ENCODE results near the gene CAPN8. TPM values are rescaled to one million over a fixed set of nuclear protein-coding genes. Genes with fewer than 3 reads are reported as not detected.
A peak's percentile ranks its signal among the peaks of the same experiment; 100 is the strongest.

The CAPN8 gene
- total RNA-seq, 2 experiments from 2014 or later: not detected

GRCh38 chr1:223670458-223671159, 5.1 kb upstream of the CAPN8 start:
- peak; percentile 70 for ATAC-seq
- ChIA-PET CTCF (no interaction called here), POLR2A (no interaction called here)
- H3K4me3 Mint-ChIP-seq: no peak overlapping the region
- peaks cover 12% of the 10 kb centered on the region for H3K9me3 Mint-ChIP-seq (ENCODE audit: low read depth)
- DNase-seq: peak; percentile 47
- H3K4me1 Mint-ChIP-seq: no peaks in the 10 kb centered on the region
- no peaks in the 10 kb centered on the region for H3K27me3 Mint-ChIP-seq
- peaks cover 4% of the 10 kb centered on the region for H3K36me3 Mint-ChIP-seq (ENCODE audit: low read depth)
- H3K27ac Mint-ChIP-seq: no peak overlapping the region
- intact Hi-C loops (cut with DNase I, micrococcal nuclease): no loop called here

- Mint-ChIP-seq H3K4me3 (no peak overlapping the region), H3K36me3 (ENCODE audit: low read depth) (no peaks in the 10 kb centered on the region), H3K27me3 (peaks cover under 1% of the 10 kb centered on the region), H3K27ac (no peak overlapping the region), H3K4me1 (no peaks in the 10 kb centered on the region), H3K9me3 (ENCODE audit: low read depth) (peaks cover 4% of the 10 kb centered on the region)
- no peak for ATAC-seq
- ChIA-PET POLR2A (no interaction called here), CTCF (interaction anchor here (0.7 to 0.8 kb wide), 2 partner anchors 9 to 57 kb away, joined by 3 to 4 read pairs; no protein-coding TSS in a partner anchor)
- no peak for DNase-seq
- intact Hi-C loops (cut with DNase I, micrococcal nuclease): no loop called here
These were observed 3.7 kb upstream of the CAPN8 start for GRCh38 chr1:223669003-223669795.

GRCh38 chr1:223667484-223668182, 2.1 kb upstream of the CAPN8 start:
- no peaks in the 10 kb centered on the region for H3K9me3 Mint-ChIP-seq (ENCODE audit: low read depth)
- ChIA-PET CTCF (interaction anchor here (0.6 to 1.0 kb wide), 3 partner anchors 16 to 139 kb away, joined by 3 read pairs; no protein-coding TSS in a partner anchor), POLR2A (no interaction called here)
- intact Hi-C loops (cut with DNase I, micrococcal nuclease): no loop called here
- H3K4me3 Mint-ChIP-seq: no peak overlapping the region
- no peaks in the 10 kb centered on the region for H3K4me1 Mint-ChIP-seq
- H3K27ac Mint-ChIP-seq: no peak overlapping the region
- H3K36me3 Mint-ChIP-seq (ENCODE audit: low read depth): no peaks in the 10 kb centered on the region
- DNase-seq (no peak), ATAC-seq (no peak)
- H3K27me3 Mint-ChIP-seq: peaks cover 3% of the 10 kb centered on the region

GRCh38 chr1:223664106-223664505, 1.4 kb downstream of the CAPN8 start:
- no peak overlapping the region for H3K4me3 Mint-ChIP-seq
- DNase-seq: no peak
- no peak overlapping the region for H3K27ac Mint-ChIP-seq
- H3K36me3 Mint-ChIP-seq (ENCODE audit: low read depth): no peaks in the 10 kb centered on the region
- intact Hi-C loops (cut with DNase I, micrococcal nuclease): no loop called here
- no peaks in the 10 kb centered on the region for H3K4me1 Mint-ChIP-seq
- H3K27me3 Mint-ChIP-seq: peaks cover 3% of the 10 kb centered on the region
- ATAC-seq: no peak
- no peaks in the 10 kb centered on the region for H3K9me3 Mint-ChIP-seq (ENCODE audit: low read depth)
- ChIA-PET CTCF (interaction anchor here (0.8 to 1.4 kb wide), 2 partner anchors 11 to 17 kb away, joined by 3 read pairs; no protein-coding TSS in a partner anchor), POLR2A (no interaction called here)

GRCh38 chr1:223662943-223663342, 2.6 kb downstream of the CAPN8 start:
- no peak for ATAC-seq
- Mint-ChIP-seq H3K27ac (no peak overlapping the region), H3K36me3 (ENCODE audit: low read depth) (no peaks in the 10 kb centered on the region), H3K9me3 (ENCODE audit: low read depth) (no peaks in the 10 kb centered on the region), H3K4me3 (no peak overlapping the region), H3K27me3 (peaks cover 3% of the 10 kb centered on the region), H3K4me1 (no peaks in the 10 kb centered on the region)
- DNase-seq: no peak
- intact Hi-C loops (cut with DNase I, micrococcal nuclease): no loop called here
- ChIA-PET CTCF (interaction anchor here (1.0 kb wide), 1 partner anchor 31 kb away, joined by 3 read pairs; no protein-coding TSS in a partner anchor), POLR2A (no interaction called here)

GRCh38 chr1:223659711-223660110, 5.8 kb downstream of the CAPN8 start:
- no peaks in the 10 kb centered on the region for H3K36me3 Mint-ChIP-seq (ENCODE audit: low read depth)
- intact Hi-C loops (cut with DNase I, micrococcal nuclease): no loop called here
- H3K9me3 Mint-ChIP-seq (ENCODE audit: low read depth): no peaks in the 10 kb centered on the region
- H3K4me1 Mint-ChIP-seq: no peaks in the 10 kb centered on the region
- ATAC-seq (no peak), DNase-seq (no peak)
- H3K27me3 Mint-ChIP-seq: peaks cover 4% of the 10 kb centered on the region
- ChIA-PET POLR2A (interaction anchor here (0.5 kb wide), 1 partner anchor 139 kb away, joined by 3 read pairs; no protein-coding TSS in a partner anchor), CTCF (interaction anchor here (0.6 to 1.0 kb wide), 3 partner anchors 10 to 482 kb away, joined by 3 to 4 read pairs (median 3); no protein-coding TSS in a partner anchor)
- H3K27ac Mint-ChIP-seq: no peak overlapping the region
- H3K4me3 Mint-ChIP-seq: no peak overlapping the region

- intact Hi-C loops (cut with DNase I, micrococcal nuclease): no loop called here
- peaks cover 2% of the 10 kb centered on the region for H3K4me1 Mint-ChIP-seq
- ChIA-PET CTCF (interaction anchor here (0.7 kb wide), 2 partner anchors 37 to 446 kb away, joined by 3 to 4 read pairs; no protein-coding TSS in a partner anchor), POLR2A (no interaction called here)
- H3K9me3 Mint-ChIP-seq (ENCODE audit: low read depth): no peaks in the 10 kb centered on the region
- ATAC-seq: no peak
- H3K4me3 Mint-ChIP-seq: no peak overlapping the region
- no peak overlapping the region for H3K27ac Mint-ChIP-seq
- H3K27me3 Mint-ChIP-seq: peaks cover 6% of the 10 kb centered on the region
- no peaks in the 10 kb centered on the region for H3K36me3 Mint-ChIP-seq (ENCODE audit: low read depth)
- DNase-seq: no peak
These were observed 7.5 kb downstream of the CAPN8 start for GRCh38 chr1:223657978-223658377.

- intact Hi-C loops (cut with DNase I, micrococcal nuclease): no loop called here
- H3K36me3 Mint-ChIP-seq (ENCODE audit: low read depth): no peaks in the 10 kb centered on the region
- H3K4me3 Mint-ChIP-seq: no peak overlapping the region
- H3K27me3 Mint-ChIP-seq: peaks cover 9% of the 10 kb centered on the region
- ATAC-seq (no peak), DNase-seq (no peak)
- H3K9me3 Mint-ChIP-seq (ENCODE audit: low read depth): no peaks in the 10 kb centered on the region
- peaks cover 5% of the 10 kb centered on the region for H3K4me1 Mint-ChIP-seq
- ChIA-PET CTCF (no interaction called here), POLR2A (no interaction called here)
- H3K27ac Mint-ChIP-seq: no peak overlapping the region
These were observed 11.4 kb downstream of the CAPN8 start for GRCh38 chr1:223654083-223654482.

- ChIA-PET CTCF (no interaction called here), POLR2A (no interaction called here)
- no peak for ATAC-seq
- Mint-ChIP-seq H3K27me3 (peaks cover 9% of the 10 kb centered on the region), H3K27ac (no peak overlapping the region), H3K4me1 (peaks cover 5% of the 10 kb centered on the region), H3K36me3 (ENCODE audit: low read depth) (no peaks in the 10 kb centered on the region), H3K9me3 (ENCODE audit: low read depth) (no peaks in the 10 kb centered on the region), H3K4me3 (no peak overlapping the region)
- intact Hi-C loops (cut with DNase I, micrococcal nuclease): no loop called here
- DNase-seq: no peak
These were observed 12.1 kb downstream of the CAPN8 start for GRCh38 chr1:223653431-223653830.

GRCh38 chr1:223653015-223653414, 12.5 kb downstream of the CAPN8 start:
- Mint-ChIP-seq H3K27ac (no peak overlapping the region), H3K36me3 (ENCODE audit: low read depth) (no peaks in the 10 kb centered on the region), H3K4me3 (no peak overlapping the region), H3K4me1 (peaks cover 5% of the 10 kb centered on the region), H3K27me3 (peaks cover 9% of the 10 kb centered on the region), H3K9me3 (ENCODE audit: low read depth) (no peaks in the 10 kb centered on the region)
- POLR2A ChIA-PET: no interaction called here
- DNase-seq: no peak
- no peak for ATAC-seq
- CTCF ChIA-PET: no interaction called here
- intact Hi-C loops (cut with DNase I, micrococcal nuclease): no loop called here

GRCh38 chr1:223652436-223652941, 13.0 kb downstream of the CAPN8 start:
- CTCF ChIA-PET: no interaction called here
- no peaks in the 10 kb centered on the region for H3K9me3 Mint-ChIP-seq (ENCODE audit: low read depth)
- POLR2A ChIA-PET: no interaction called here
- ATAC-seq (peak; percentile 9), DNase-seq (no peak)
- peaks cover 5% of the 10 kb centered on the region for H3K4me1 Mint-ChIP-seq
- no peaks in the 10 kb centered on the region for H3K36me3 Mint-ChIP-seq (ENCODE audit: low read depth)
- H3K27ac Mint-ChIP-seq: no peak overlapping the region
- intact Hi-C loops (cut with DNase I, micrococcal nuclease): no loop called here
- H3K27me3 Mint-ChIP-seq: peaks cover 9% of the 10 kb centered on the region
- H3K4me3 Mint-ChIP-seq: no peak overlapping the region

Measured in activated CD4-positive, alpha-beta T cell treated with anti-CD3 and anti-CD28 coated beads for 36 hours (primary cell).